ENCODE results near the gene RAB3IL1. TPM values are rescaled to one million over a fixed set of nuclear protein-coding genes. Genes with fewer than 3 reads are reported as not detected.
A peak's percentile ranks its signal among the peaks of the same experiment; 100 is the strongest.
"Not testable (repeated sequence)": the region's sequence is repeated elsewhere in the genome, so short reads cannot be mapped to it uniquely, and the experiment has no call there.

Gene RAB3IL1
- total RNA-seq, 1 donor from 2014 or later, result 3.7 TPM

DNA sequence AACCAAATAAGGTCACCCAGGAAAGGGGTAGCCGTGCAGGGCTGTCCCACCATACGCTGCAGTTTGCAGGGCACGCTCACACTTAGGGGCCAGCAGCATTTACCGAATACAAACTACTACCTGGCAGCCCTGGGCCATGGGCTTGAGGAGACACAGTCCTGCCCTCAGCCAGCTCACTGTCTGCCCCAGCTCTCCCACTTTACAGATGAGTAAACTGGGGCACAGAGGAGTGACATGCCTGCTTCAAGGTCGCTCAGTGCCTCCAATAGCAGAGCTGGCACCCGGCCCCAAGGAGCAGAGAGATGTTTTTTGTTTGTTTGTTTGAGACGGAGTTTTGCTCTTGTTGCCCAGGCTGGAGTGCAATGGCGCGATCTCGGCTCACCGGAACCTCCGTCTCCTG, 28.8 kb downstream of the RAB3IL1 start:
- no peak for DNase-seq (ENCODE audit: extremely low read depth, low read depth, low spot score)

DNA sequence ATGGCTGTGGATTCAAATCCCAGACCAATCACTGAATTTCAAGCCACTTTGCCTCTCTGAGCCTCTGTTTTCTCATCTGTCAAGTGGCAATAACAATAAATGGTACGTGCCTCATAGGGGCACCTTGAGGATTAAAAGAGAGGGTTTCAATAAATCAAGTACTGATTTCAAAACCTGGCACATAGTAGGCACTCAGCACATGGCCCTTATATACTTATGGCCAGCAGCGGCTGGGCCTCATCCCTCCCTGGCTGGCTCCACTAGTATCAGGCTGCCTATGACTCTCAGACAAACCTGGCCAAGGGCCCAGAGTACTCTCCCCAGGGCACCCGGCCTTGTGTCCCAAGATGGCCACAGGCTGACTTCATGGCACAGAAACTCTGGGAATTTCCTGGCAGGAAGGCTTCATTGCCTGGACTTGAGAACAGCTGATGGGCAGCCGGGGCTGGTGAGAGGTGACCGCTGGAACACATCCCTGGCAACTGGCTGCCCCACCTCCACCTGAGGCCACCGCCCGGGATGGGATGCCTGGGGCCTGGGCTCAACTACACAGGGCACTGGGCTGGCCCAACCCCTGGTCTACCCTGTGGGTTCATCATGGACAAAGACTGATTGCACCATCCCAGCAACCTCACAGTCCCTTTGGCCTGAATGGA, 29.4 kb downstream of the RAB3IL1 start:
- peak; percentile 91 for DNase-seq (ENCODE audit: extremely low read depth, low read depth, low spot score)

DNA sequence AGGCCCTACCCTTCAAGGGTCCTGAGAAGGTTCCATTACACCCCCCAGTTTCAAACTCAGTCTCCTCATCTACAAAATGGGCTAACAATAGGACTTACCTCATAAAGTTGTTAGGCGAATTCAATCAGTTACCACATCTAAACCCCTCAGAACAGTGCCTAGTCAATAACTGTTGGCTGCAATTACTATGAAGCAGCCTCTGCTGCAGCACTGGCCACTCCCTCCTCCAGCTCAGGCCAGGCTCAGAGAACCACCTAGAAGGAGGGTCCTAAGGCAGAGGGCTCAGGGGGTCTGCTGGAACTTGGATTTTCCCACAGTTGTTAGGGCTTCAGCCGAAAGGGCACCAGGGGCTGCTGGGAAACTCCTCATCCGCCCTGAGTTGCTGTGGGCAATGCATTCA, 30.7 kb downstream of the RAB3IL1 start:
- no peak for DNase-seq (ENCODE audit: extremely low read depth, low read depth, low spot score)

GRCh38 chr11:61885784-61886580, 31.4 kb downstream of the RAB3IL1 start:
- DNase-seq (ENCODE audit: extremely low read depth, low read depth, low spot score), result no peak

DNA sequence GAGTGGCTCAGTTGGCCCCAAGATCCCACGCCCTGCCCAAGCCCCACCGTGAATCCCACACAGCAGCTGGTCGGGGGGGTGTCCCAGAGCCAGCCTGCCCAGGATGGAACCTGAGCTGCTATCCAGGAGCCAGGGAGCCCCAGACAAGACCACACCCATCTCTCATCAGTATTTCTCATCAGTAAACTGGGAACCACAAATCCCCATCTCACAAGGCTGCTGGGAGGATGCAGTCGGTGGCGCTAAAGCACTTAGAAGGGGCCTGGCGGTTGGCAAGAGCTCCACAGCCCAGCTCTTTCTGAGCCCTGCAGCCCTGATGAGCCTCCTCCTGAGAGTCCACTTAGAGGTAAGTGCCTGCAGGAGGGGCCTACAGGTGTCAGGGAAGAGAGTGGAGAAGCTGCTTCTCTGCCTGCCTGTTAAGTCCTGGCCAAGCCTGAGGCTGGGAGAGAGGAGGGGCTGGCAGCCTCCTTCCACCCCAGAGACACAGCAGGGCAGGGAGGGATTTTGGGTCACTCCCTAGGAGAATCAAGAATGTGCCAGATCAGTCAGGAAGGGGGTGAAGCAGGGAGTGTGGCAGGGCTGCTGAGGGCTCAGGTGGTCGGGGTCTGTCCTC, 32.1 kb downstream of the RAB3IL1 start:
- DNase-seq (ENCODE audit: extremely low read depth, low read depth, low spot score), result no peak

- DNase-seq (ENCODE audit: extremely low read depth, low read depth, low spot score), result no peak
These were observed 33.4 kb downstream of the RAB3IL1 start for GRCh38 chr11:61883947-61884346.

DNA sequence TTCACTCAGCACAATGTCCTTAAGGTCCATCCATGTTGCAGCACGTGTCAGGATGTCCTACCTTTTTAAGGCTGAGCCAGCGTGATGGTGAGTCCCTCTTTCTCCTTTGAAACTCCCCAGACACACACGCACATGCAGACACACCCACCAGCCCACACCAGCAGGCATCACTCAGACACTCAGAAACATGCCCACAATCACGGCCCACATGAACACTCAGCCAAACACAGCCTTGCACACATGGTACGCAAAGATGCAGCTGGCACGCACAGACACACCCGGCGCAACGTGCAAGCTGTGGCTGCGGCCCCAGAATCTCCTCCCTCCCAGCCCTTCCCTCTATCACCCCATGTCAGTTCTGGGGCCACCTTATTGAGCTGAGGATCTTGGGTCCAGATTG, 34.0 kb downstream of the RAB3IL1 start:
- no peak for DNase-seq (ENCODE audit: extremely low read depth, low read depth, low spot score)

- DNase-seq (ENCODE audit: extremely low read depth, low read depth, low spot score), result no peak
These were observed 34.5 kb downstream of the RAB3IL1 start for GRCh38 chr11:61882879-61883278.

DNA sequence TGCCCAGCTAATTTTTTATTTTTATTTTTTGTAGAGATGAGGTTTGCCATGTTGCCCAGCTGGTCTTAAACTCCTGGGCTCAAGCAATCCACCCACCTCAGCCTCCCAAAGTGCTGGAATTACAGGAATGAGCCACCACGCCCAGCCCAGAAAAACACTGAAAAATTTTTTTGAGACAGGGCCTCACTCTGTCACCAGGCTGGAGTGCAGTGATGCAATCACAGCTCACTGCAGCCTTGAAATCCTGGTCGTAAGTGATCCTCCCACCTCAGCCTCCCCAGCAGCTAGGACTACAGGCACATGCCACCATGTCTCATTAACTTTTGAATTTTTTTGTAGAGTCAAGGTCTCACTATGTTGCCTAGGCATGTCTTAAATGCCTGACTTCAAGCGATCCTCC, 35.1 kb downstream of the RAB3IL1 start:
- not testable (repeated sequence) for DNase-seq (ENCODE audit: extremely low read depth, low read depth, low spot score)

GRCh38 chr11:61881397-61881796, 36.0 kb downstream of the RAB3IL1 start:
- peak; percentile 39 for DNase-seq (ENCODE audit: extremely low read depth, low read depth, low spot score)

DNA sequence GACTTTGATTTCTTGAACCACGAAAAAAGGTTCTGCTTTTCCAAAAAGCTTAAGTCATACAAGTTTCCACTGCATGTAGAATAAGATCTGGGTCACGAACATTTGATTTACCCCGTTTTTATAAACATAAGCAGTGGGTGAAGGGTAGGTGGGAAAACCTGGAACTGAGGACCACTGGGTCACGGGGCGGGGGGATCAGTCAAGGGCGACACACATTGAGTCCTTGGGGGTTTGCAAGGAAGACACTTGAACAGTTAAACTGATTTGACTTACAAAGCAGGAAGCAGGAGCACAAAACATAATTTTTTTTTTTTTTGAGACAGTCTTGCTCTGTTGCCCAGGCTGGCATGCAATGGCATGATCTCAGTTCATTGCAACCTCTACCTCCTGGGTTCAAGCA, 36.9 kb downstream of the RAB3IL1 start:
- DNase-seq (ENCODE audit: extremely low read depth, low read depth, low spot score), result no peak

GRCh38 chr11:61880031-61880430, 37.3 kb downstream of the RAB3IL1 start:
- no peak for DNase-seq (ENCODE audit: extremely low read depth, low read depth, low spot score)

DNA sequence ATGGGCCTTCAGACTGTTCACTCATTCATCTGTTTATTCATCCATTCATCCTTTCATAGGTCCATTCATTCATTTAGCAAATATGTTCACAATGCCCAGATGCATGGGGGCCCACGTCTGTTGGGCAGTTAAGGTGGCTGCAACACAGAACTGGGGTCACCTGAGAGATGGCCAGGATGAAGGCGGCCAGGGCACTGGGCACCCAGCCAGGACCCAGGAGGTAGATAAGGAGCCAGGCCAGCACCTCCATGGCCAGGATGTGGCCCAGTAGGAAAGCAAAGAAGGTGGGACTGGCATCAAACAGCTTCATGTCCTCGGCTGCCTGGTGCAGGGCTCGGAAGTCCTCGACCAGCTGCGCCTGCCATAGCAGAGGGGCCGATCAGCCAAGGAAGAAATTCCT, 38.2 kb downstream of the RAB3IL1 start:
- no peak for DNase-seq (ENCODE audit: extremely low read depth, low read depth, low spot score)

DNA sequence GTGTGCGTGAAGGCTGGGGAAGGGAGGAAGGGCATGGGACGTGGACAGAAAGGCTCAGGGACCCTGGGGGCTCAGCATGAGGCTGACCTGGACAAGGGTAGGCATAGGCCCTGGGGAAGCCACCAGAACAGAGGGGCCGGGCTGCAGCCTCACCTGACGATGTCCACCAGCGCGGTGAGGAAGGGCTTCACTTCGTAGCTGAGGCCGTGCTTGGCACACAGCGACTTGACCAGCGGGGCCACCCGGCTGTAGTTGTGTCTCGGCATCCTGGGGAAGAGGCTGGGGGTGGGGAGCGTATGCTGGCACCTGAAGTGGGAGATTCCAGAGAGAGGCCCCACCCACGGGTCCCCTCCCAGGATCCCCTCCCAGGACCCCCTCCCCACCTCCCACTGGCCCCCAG, 41.7 kb downstream of the RAB3IL1 start:
- DNase-seq (ENCODE audit: extremely low read depth, low read depth, low spot score), result no peak

- DNase-seq (ENCODE audit: extremely low read depth, low read depth, low spot score), result no peak
These were observed 42.5 kb downstream of the RAB3IL1 start for GRCh38 chr11:61874853-61875252.

GRCh38 chr11:61874377-61874809, 43.0 kb downstream of the RAB3IL1 start:
- no peak for DNase-seq (ENCODE audit: extremely low read depth, low read depth, low spot score)

- no peak for DNase-seq (ENCODE audit: extremely low read depth, low read depth, low spot score)
These were observed 43.6 kb downstream of the RAB3IL1 start for GRCh38 chr11:61873588-61874376.

- DNase-seq (ENCODE audit: extremely low read depth, low read depth, low spot score), result no peak
These were observed 44.3 kb downstream of the RAB3IL1 start for GRCh38 chr11:61872935-61873565.

DNA sequence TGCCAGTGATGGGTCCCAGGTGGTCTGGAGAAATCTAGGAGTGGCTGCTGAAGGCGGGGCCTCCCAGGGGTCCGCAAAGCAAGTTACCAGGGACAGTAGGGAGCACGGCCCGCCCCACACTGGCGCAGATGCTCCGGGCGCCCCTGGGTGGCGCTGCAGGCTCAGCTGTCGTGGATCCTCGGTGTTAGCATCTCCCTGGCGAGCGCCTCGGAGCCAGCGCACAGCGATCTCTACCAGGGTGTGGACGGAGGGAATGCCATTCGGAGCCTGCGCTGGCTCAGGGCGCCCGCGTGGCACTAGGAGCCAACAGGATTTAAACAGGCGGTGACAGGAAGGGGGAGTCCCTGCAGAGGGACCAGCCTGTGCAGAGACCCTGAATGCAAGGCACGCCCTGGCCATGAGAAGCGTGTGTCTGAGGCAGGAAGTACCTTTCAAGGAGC, 46.2 kb downstream of the RAB3IL1 start:
- DNase-seq (ENCODE audit: extremely low read depth, low read depth, low spot score), result no peak

DNA sequence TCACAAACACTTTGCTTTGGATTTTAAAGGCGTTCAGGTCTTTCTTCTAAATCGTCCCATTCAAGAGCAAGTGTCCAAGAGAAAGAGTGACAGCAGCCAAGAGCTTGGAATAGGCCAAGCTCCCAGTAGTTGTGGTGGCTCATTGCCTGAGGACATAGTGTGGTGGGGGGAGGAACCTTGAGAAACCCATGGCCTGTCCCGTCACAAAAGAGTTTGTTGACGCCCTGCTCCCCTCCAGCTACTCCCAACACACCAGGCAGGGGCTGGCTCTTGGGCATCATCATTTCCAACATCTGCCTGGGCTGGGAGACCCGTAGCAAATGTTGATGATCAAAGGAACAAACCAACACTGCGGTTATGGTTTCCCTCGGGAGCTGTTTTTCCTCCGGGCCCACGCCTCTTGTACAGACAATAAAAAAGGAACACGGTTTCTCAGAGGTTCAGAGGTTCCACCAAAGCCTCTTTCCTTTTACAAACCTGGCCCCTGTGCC, 46.8 kb downstream of the RAB3IL1 start:
- DNase-seq (ENCODE audit: extremely low read depth, low read depth, low spot score), result no peak
